GM12801 (cell line): ENCODE measurements around the gene DAP.

Experiments
- TF ChIP-seq, protein P1 (sequence below): IDR thresholded peaks from one replicate; pipeline ENCODE4 v1.5.1; 2011; ENCODE audit warnings: control low read depth; ENCODE audit not compliant: insufficient read length; ENCODE audit errors: extremely low read depth

Gene DAP

DNA sequence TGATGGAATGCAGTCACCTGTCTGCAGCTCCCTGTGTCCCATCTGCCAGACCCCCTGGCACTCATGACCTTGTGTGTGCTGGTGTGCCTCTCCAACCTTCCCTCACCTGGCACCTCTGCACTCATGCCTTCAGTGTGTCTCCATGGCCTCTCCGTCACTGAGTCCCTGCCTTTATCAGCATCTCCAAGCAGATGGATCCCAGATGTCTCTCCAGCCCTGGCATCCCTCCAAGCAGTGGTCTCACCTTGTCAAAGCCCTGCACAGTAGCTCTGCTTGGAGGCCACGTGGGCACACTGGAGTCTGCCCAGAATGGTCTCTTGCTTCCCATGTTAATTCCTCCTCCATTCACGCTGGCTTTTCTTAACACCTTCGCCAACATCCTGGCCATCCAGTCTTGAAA is 84.8 kb downstream of the DAP start:
- TF ChIP-seq, protein P1, sequence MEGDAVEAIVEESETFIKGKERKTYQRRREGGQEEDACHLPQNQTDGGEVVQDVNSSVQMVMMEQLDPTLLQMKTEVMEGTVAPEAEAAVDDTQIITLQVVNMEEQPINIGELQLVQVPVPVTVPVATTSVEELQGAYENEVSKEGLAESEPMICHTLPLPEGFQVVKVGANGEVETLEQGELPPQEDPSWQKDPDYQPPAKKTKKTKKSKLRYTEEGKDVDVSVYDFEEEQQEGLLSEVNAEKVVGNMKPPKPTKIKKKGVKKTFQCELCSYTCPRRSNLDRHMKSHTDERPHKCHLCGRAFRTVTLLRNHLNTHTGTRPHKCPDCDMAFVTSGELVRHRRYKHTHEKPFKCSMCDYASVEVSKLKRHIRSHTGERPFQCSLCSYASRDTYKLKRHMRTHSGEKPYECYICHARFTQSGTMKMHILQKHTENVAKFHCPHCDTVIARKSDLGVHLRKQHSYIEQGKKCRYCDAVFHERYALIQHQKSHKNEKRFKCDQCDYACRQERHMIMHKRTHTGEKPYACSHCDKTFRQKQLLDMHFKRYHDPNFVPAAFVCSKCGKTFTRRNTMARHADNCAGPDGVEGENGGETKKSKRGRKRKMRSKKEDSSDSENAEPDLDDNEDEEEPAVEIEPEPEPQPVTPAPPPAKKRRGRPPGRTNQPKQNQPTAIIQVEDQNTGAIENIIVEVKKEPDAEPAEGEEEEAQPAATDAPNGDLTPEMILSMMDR = no peak

DNA sequence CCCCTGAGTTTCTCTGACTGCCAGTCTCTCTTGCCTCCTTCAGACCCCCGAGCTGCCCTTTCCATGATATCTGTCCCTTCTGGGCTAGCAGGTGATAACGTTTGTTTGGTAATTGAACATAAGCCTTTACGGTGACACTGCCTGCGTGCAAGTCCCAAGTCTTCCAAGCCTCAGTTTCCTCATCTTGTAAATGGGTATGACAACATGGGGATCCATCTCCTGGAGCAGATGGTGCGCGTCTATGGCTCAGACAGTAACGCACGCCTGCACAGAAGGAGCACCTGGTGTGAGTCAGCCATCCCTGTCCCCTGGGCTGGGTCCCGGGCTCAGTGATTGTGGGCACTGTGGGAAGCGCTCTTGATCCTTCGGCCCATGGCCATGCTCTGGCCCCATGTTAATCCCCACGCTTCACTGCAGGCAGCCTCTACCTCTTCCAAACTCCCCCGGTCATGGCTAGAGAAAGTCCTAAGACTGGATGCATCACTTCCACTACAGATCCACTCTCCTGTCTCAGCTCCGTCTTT is 85.8 kb downstream of the DAP start:
- TF ChIP-seq, protein P1 = no peak

DNA sequence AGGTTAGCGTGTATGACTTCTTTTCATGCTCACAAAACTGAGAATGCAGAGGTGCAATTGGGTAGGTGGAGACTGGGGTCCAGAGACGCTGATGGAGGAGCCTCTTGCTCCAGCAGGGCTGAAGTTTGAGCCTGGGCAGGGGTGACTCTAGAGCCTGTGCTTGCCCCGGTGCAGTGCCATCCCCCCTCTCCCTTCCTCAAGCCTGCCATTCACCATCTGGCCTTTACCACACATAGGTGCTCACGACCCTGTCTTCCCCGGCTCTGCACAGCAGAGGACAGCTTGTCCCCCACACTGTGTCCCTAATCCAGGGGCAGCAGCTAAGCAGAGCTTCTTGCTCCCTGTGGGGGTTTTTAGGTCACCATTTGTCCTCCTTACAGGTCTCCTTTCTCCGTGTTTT is 86.5 kb downstream of the DAP start:
- TF ChIP-seq, protein P1 = no peak

DNA sequence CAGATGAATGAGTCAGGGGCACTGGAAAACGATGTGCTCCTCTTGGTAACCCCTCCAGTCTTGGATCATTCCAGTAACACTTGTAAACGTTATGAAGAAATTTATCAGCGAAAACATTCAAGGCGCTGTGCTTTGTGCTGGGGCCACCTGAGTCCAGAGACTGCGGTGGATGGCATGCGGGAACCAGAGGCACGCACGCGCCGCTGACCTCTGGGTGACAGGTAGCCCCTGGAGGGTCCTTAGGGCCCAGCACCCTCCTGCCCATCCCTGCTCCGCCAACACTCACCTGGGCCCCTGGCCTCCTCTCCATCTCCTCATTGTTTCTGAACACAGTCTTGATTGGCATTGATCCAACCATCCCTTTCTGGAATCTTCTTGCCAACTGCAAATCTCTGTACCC is 86.9 kb downstream of the DAP start:
- TF ChIP-seq, protein P1 = no peak

DNA sequence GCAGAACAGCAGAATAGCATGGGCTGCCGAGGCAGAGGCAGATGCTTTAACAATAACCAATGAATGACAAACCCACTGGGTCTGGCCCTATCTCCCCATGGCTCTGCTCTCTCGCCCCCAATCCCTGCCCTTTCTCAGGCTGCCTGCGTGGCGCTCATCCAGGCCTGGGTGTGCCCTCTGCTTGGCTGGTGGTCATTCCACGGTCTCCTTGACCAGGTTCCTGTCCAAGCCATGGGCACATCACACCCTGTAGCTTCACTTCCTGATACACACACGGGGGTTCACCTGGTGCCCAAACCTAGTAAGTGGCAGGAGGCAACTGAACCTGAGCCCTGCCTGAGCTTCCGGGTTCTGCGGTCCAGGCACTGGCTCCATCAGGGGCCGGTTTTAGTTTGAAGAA is 87.6 kb downstream of the DAP start:
- TF ChIP-seq, protein P1 = no peak

DNA sequence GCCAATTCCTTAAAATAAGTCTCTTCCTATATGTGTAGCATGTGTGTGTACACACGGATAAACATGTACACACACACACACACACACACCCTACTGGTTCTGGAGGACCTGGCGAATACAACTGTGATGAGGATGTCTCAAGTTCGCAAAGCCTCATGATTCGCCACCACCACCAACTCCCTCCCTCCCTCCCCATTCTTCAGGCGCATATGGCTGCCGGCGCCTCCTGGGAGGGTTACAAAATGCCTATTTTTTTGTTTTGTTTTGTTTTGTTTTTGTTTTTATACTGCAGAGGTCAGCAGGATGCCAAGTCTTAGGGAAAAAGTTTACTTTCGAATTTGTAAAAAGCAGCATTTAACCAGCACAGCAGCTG is 88.0 kb downstream of the DAP start:
- TF ChIP-seq, protein P1 = no peak

DNA sequence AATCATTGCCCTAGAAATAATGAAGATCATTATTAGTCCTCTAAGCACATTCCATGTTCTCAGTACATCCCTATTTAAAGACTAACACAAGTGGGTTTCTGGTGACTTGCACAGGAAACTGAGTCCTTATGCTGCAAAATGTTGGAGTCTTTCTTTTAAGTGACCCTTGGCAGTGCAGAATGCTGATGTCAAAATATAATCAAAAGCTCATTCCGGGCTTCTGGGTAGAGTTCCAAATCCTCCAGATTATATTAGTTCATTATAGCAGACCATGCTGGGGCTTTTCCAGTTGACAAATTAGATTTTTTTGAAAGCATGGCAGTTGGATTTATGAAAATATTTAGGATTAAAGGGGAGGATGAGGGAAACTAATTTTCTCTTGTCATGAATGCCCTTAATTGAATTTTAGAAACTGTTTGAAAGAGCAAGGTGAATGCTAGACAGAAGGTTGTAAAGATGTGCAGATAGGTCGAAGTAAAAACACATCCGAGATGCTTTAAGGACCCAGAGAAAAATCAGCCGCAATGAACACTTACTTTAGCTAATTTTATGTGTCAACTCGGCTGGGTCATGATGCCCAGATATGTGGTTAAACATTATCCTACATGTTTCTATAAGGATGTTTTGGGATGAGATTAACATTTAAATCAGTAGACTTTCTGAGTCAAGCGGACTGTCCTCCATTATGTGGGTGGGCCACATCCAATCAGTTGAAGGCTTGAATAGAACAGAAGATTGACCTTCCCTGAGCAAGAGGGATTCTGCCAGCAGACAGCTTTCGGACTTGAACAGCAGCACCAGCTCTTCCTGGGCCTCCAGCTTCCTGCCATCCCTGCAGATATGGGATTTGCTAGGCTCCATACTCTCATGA is 88.7 kb downstream of the DAP start:
- TF ChIP-seq, protein P1 = no peak
